ENCODE measurements around the gene DNM2. TPM values are rescaled to one million over a fixed set of nuclear protein-coding genes. Genes with fewer than 3 reads are reported as not detected.

The DNM2 gene
- total and polyA plus RNA-seq, 2 of the 13 experiments (the other 11 are each of a cell fraction or from before 2014, with no cell fraction given): 41.7 to 59.8 TPM

DNA sequence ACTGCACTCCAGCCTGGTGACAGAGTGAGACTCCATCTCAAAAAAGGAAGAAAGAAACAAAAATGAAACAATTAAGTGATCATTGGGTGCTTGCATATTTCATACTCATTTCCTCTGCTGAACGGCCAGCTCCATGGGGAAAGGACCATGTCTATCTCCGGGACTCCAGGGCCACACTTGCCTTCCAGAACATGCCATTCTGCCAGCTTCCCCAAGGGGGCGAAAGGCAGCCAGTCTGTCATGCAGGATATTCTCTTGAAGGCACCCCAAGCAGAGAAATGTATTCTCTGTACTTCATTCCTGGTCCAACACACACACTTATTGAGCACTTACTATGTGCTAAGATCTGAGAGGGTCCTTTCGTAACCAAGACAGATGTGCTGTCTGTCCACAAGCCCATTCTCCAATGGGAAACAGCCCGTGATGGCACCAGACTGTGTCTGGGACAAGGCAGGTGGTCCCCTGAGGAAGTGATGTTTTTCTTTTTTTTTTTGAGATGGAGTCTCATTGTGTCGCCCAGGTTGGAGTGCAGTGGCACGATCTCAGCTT, 143.3 kb downstream of the DNM2 start (continued):
- TF ChIP-seq, protein P1, sequence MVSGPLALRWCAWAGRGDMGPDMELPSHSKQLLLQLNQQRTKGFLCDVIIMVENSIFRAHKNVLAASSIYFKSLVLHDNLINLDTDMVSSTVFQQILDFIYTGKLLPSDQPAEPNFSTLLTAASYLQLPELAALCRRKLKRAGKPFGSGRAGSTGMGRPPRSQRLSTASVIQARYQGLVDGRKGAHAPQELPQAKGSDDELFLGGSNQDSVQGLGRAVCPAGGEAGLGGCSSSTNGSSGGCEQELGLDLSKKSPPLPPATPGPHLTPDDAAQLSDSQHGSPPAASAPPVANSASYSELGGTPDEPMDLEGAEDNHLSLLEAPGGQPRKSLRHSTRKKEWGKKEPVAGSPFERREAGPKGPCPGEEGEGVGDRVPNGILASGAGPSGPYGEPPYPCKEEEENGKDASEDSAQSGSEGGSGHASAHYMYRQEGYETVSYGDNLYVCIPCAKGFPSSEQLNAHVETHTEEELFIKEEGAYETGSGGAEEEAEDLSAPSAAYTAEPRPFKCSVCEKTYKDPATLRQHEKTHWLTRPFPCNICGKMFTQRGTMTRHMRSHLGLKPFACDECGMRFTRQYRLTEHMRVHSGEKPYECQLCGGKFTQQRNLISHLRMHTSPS (CRISPR knock-in tag; IDR thresholded peaks at IDR 0.05; ENCODE audit: low read depth): no peak
- TF ChIP-seq ERF (CRISPR knock-in tag; IDR thresholded peaks at IDR 0.05) (no peak), ZNF607 (CRISPR knock-in tag; IDR thresholded peaks at IDR 0.05; ENCODE audit: borderline replicate concordance) (no peak), ZNF703 (CRISPR knock-in tag; IDR thresholded peaks at IDR 0.05; ENCODE audit: borderline replicate concordance) (no peak)

DNA sequence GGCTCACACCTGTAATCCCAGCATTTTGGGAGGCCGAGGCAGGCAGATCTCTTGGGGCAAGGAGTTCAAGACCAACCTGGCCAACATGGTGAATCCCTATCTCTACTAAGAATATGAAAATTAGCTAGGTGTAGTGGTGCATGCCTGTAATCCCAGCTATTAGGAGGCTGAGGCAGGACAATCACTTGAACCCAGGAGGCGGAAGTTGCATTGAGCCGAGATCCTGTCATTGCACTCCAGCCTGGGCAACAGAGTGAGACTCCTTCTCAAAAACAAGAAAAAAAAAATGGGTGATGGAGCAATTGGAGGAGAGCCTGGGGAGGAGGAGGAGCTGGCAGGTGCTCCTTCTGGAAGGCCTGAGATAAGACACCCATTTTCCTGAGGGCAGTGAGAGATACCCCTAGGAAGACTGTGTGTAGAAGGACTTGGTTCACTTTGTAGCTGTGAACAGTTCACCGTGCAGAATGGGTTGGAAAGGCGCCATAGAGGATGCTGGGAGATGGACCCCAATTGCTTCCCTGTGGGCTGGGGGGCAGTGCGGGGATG, 144.8 kb downstream of the DNM2 start:
- ChIA-PET POLR2A (interaction anchor here (2.4 to 6.1 kb wide), 2 partner anchors 27 to 145 kb away, joined by 12 to 41 read pairs; partner anchors contain the start of genes DNM2 and TMED1), CTCF (ENCODE audit: low intra/inter-chr PET ratio, low total read pairs) (no interaction called here)
- Histone ChIP-seq H3K27me3 (ENCODE audit: control insufficient read depth in 1 of 2, insufficient read depth in 2 of 2, low read length in 2 of 2) (no peaks in the 10 kb centered on the region), H3K27ac (ENCODE audit: extremely low read length, insufficient read depth, low read length) (no peak overlapping the region), H3K36me3 (replicated peaks in 1 of 2; ENCODE audit: control insufficient read depth in 1 of 2, insufficient read depth in 2 of 2, low read length in 2 of 2) (no peaks in the 10 kb centered on the region), H3K9ac (ENCODE audit: insufficient read depth, low read depth, low read length) (peak overlapping the region; percentile 58; the same call in 1 of the 2 replicates), H4K20me1 (ENCODE audit: insufficient read depth, low read length) (no peaks in the 10 kb centered on the region), H3K9me3 (ENCODE audit: low read length) (no peaks in the 10 kb centered on the region), H3K79me2 (ENCODE audit: insufficient read depth, low read length) (no peaks in the 10 kb centered on the region), H3K4me1 (ENCODE audit: insufficient read depth, low read length) (peaks cover 40% of the 10 kb centered on the region), H3K4me3 (replicated peaks in 1 of 3; ENCODE audit: insufficient read depth in 1 of 3, low read depth in 2 of 3, low read length in 3 of 3) (peak overlapping the region; percentile 26 to 68 (median 47); a peak in 5 of 6 replicates), H3K4me2 (ENCODE audit: low read depth, low read length) (peak overlapping the region; percentile 91), H2AFZ (ENCODE audit: low read length) (peak overlapping the region; percentile 76)
- peak; percentile 63 for TF ChIP-seq ZNF121 (CRISPR knock-in tag; IDR thresholded peaks at IDR 0.05)
- peak; percentile 71; the same call in 1 of the 2 replicates for TF ChIP-seq ZNF263 (CRISPR knock-in tag; IDR thresholded peaks at IDR 0.05)
- TF ChIP-seq HNRNPH1 (optimal IDR thresholded peaks at IDR 0.05; ENCODE audit: low read depth, low read length): no peak
- no peak for TF ChIP-seq ZNF720 (CRISPR knock-in tag; IDR thresholded peaks at IDR 0.05)
- TF ChIP-seq FOXK1 (CRISPR knock-in tag; IDR thresholded peaks at IDR 0.05; ENCODE audit: borderline replicate concordance, low read depth): no peak
- 0 out of 2 replicates have a peak, but pooled peaks have one; percentile 13 for TF ChIP-seq ELF1 (CRISPR knock-in tag; IDR thresholded peaks at IDR 0.05)
- DNase-seq (ENCODE audit: low spot score) (no peak), ATAC-seq (no peak; the same call in 2 of the 3 replicates), FAIRE-seq (no peak)
- 61% methylated on average over 6 of the region's 6 CpGs for WGBS (ENCODE audit: low lambda C conversion rate)
- BruUV-seq (replicated peaks): no TSS peak
- in situ Hi-C loops (cut with HindIII; ENCODE audit: extremely low pct_ligation_motif_present, low pct_unique_long_range_greater_than_20kb) (no loop called here), intact Hi-C loops (cut with micrococcal nuclease; ENCODE audit: unreplicated experiment) (no loop called here)

Measured in HepG2 (cell line).